HepG2 (cell line): ENCODE measurements around the gene ANKRD10. TPM values are rescaled to one million over a fixed set of nuclear protein-coding genes. Genes with fewer than 3 reads are reported as not detected.

Experiments used
- ATAC-seq: fragments of 200-7000 bp; cut with Tn5 transposase; 3 replicates; pipeline ENCODE4 v1.9.1; 2020; ENCODE audit warnings: mild to moderate bottlenecking, moderate library complexity
- BruUV-seq: library from RNA; stranded (reverse); fragments of 400-500 nt; replicated peaks from 2 replicates; lab custom pipeline; 2021; lab: Mats Ljungman, UMichigan
- CTCF ChIA-PET: fragments of 300-600 bp; formaldehyde crosslinking; extraction: SDS; loops from one replicate; lab custom pipeline; 2021; ENCODE audit warnings: low total read pairs, inconsistent platforms, low intra/inter-chr PET ratio; lab: Yijun Ruan, JAX
- POLR2A ChIA-PET: fragments of 350-600 bp; sonication (Branson Sonifier 250); formaldehyde crosslinking; loops from one replicate; lab custom pipeline; 2020; ENCODE audit warnings: antibody characterized with exemption, inconsistent platforms; lab: Yijun Ruan, JAX
- DNase-seq: peaks from one replicate; pipeline ENCODE4 v3.0.0-alpha.2; 2015; ENCODE audit warnings: low spot score
- FAIRE-seq: peaks from 3 replicates; lab custom pipeline; 2011; peaks lifted over from hg19 to GRCh38; lab: Jason Lieb, UNC
- H2AFZ ChIP-seq: one replicate; pipeline ENCODE4 v1.6.1; 2011; ENCODE audit warnings: low read length, inconsistent platforms
- H3K27ac ChIP-seq: fragments of 300-600 bp; 3 replicates; pipeline ENCODE4 v1.8.0; 2011; ENCODE audit warnings: mixed run types, mild to moderate bottlenecking, mixed read lengths, low read length, inconsistent platforms; ENCODE audit not compliant: insufficient read depth; ENCODE audit errors: extremely low read length
- H3K27me3 ChIP-seq, 2 experiments: fragments of 200-600 bp in 1 of 2; 2 replicates in 1 of 2; 3 replicates in 1 of 2; pipeline versions ENCODE4 v1.6.0 to v1.8.0; 2011; ENCODE audit warnings: low read length in 2 of 2, mild to moderate bottlenecking in 2 of 2, moderate library complexity in 2 of 2, inconsistent platforms in 1 of 2; ENCODE audit not compliant: insufficient read depth in 2 of 2, control insufficient read depth in 1 of 2
- H3K36me3 ChIP-seq, 2 experiments: fragments of 200-600 bp in 1 of 2; replicated peaks in 1 of 2; 2 replicates in 1 of 2; 3 replicates in 1 of 2; pipeline versions ENCODE4 v1.5.1 to v1.8.0; 2011; ENCODE audit warnings: low read length in 2 of 2, inconsistent platforms in 1 of 2; ENCODE audit not compliant: insufficient read depth in 2 of 2, control insufficient read depth in 1 of 2
- H3K4me1 ChIP-seq: 2 replicates; pipeline ENCODE4 v1.5.1; 2012; ENCODE audit warnings: low read length, inconsistent platforms; ENCODE audit not compliant: insufficient read depth
- H3K4me2 ChIP-seq: 2 replicates; pipeline ENCODE4 v1.6.0; 2011; ENCODE audit warnings: low read depth, low read length, inconsistent platforms
- H3K4me3 ChIP-seq, 3 experiments: fragments of 200-600 bp in 1 of 3; sonication (generic), shearing (Covaris generic) in 1 of 3; replicated peaks in 1 of 3; 2 replicates each; pipeline ENCODE4 v1.5.1; 2011 to 2016; ENCODE audit warnings: low read length in 3 of 3, inconsistent platforms in 2 of 3, low read depth in 2 of 3, mild to moderate bottlenecking in 2 of 3, control low read depth in 1 of 3, mixed read lengths in 1 of 3; ENCODE audit not compliant: insufficient read depth in 1 of 3
- H3K79me2 ChIP-seq: one replicate; pipeline ENCODE4 v1.6.1; 2011; ENCODE audit warnings: low read length, inconsistent platforms; ENCODE audit not compliant: insufficient read depth
- H3K9ac ChIP-seq: 2 replicates; pipeline ENCODE4 v1.6.0; 2011; ENCODE audit warnings: mild to moderate bottlenecking, low read depth, low read length, inconsistent platforms; ENCODE audit not compliant: insufficient read depth
- H3K9me3 ChIP-seq: 2 replicates; pipeline ENCODE4 v1.5.1; 2012; ENCODE audit warnings: mild to moderate bottlenecking, low read length
- H4K20me1 ChIP-seq: 2 replicates; pipeline ENCODE4 v1.6.0; 2011; ENCODE audit warnings: inconsistent platforms, mild to moderate bottlenecking, low read length, moderate library complexity; ENCODE audit not compliant: insufficient read depth
- ATM ChIP-seq: fragments of 450-650 bp; IDR thresholded peaks from 2 replicates; pipeline ENCODE4 v1.7.1; 2017; ENCODE audit warnings: mild to moderate bottlenecking, borderline replicate concordance
- CBFB ChIP-seq: sonication (generic); formaldehyde crosslinking; IDR thresholded peaks from 2 replicates; pipeline ENCODE4 v1.4.0; 2020; ENCODE audit warnings: missing genetic modification reagents
- CC2D1A ChIP-seq: sonication (generic); formaldehyde crosslinking; IDR thresholded peaks from 2 replicates; pipeline ENCODE4 v1.8.1; 2023; ENCODE audit warnings: mild to moderate bottlenecking, missing genetic modification reagents
- FUBP1 ChIP-seq: sonication (generic); formaldehyde crosslinking; IDR thresholded peaks from 2 replicates; pipeline ENCODE4 v1.5.1; 2020; ENCODE audit warnings: missing genetic modification reagents, mild to moderate bottlenecking, borderline replicate concordance
- MZF1 ChIP-seq: sonication (generic); formaldehyde crosslinking; IDR thresholded peaks from 2 replicates; pipeline ENCODE4 v1.8.1; 2023; ENCODE audit warnings: mild to moderate bottlenecking, missing genetic modification reagents, borderline replicate concordance
- NFE2L2 ChIP-seq: fragments of 150-350 bp; IDR thresholded peaks from 2 replicates; pipeline ENCODE4 v1.6.1; 2014; ENCODE audit warnings: low read length
- NFYC ChIP-seq: IDR thresholded peaks from 2 replicates; pipeline ENCODE4 v1.6.1; 2016; ENCODE audit warnings: missing genetic modification reagents, missing compliant biosample characterization
- NR1H2 ChIP-seq: sonication (generic); formaldehyde crosslinking; IDR thresholded peaks from 2 replicates; pipeline ENCODE4 v1.8.1; 2022; ENCODE audit warnings: low read depth, missing genetic modification reagents, borderline replicate concordance
- PRMT3 ChIP-seq: sonication (generic); formaldehyde crosslinking; IDR thresholded peaks from 2 replicates; pipeline ENCODE4 v1.8.1; 2022; ENCODE audit warnings: low read depth, mild to moderate bottlenecking, moderate library complexity, missing genetic modification reagents, borderline replicate concordance
- SNAI1 ChIP-seq: sonication (generic); formaldehyde crosslinking; IDR thresholded peaks from 2 replicates; pipeline ENCODE4 v1.5.0; 2020; ENCODE audit warnings: mild to moderate bottlenecking, missing genetic modification reagents, borderline replicate concordance
- TCF7 ChIP-seq: sonication (generic); IDR thresholded peaks from 2 replicates; pipeline ENCODE4 v1.6.1; 2016; ENCODE audit warnings: antibody characterized with exemption, low read depth
- ZBTB10 ChIP-seq: sonication (generic); formaldehyde crosslinking; IDR thresholded peaks from 2 replicates; pipeline ENCODE4 v1.4.0; 2020; ENCODE audit warnings: missing genetic modification reagents, borderline replicate concordance
- ZBTB34 ChIP-seq: sonication (generic); formaldehyde crosslinking; IDR thresholded peaks from 2 replicates; pipeline ENCODE4 v1.8.0; 2022; ENCODE audit warnings: mild to moderate bottlenecking, missing genetic modification reagents
- ZFP41 ChIP-seq: sonication (generic); formaldehyde crosslinking; IDR thresholded peaks from 2 replicates; pipeline ENCODE4 v1.4.0; 2020; ENCODE audit warnings: mild to moderate bottlenecking, missing genetic modification reagents, borderline replicate concordance
- ZMYM2 ChIP-seq: sonication (generic); formaldehyde crosslinking; IDR thresholded peaks from 2 replicates; pipeline ENCODE4 v1.8.0; 2022; ENCODE audit warnings: mild to moderate bottlenecking, missing genetic modification reagents
- ZNF564 ChIP-seq: sonication (generic); formaldehyde crosslinking; IDR thresholded peaks from 2 replicates; pipeline ENCODE4 v1.8.1; 2023; ENCODE audit warnings: mild to moderate bottlenecking, missing genetic modification reagents
- ZNF614 ChIP-seq: IDR thresholded peaks from 2 replicates; pipeline ENCODE4 v1.6.1; 2018; ENCODE audit warnings: missing biosample characterization, missing genetic modification reagents, inconsistent platforms, borderline replicate concordance
- ZNF709 ChIP-seq: sonication (generic); formaldehyde crosslinking; IDR thresholded peaks from 2 replicates; pipeline ENCODE4 v1.5.0; 2020; ENCODE audit warnings: mild to moderate bottlenecking, missing genetic modification reagents
- ZNF772 ChIP-seq: sonication (generic); formaldehyde crosslinking; IDR thresholded peaks from 2 replicates; pipeline ENCODE4 v1.5.0; 2020; ENCODE audit warnings: mild to moderate bottlenecking, missing genetic modification reagents
- ZSCAN25 ChIP-seq: sonication (generic); formaldehyde crosslinking; IDR thresholded peaks from 2 replicates; pipeline ENCODE4 v1.8.0; 2022; ENCODE audit warnings: mild to moderate bottlenecking, missing genetic modification reagents
- WGBS: methylation state at CpG from one replicate; pipeline ENCODE4 v1.1.6; 2017; ENCODE audit warnings: low lambda C conversion rate; 5-methylcytosine and 5-hydroxymethylcytosine counted together
- in situ Hi-C: cut with HindIII; loops from 2 replicates; pipeline ENCODE4 v1.10.0; 2017; ENCODE audit warnings: low pct_unique_long_range_greater_than_20kb; ENCODE audit not compliant: extremely low pct_ligation_motif_present
- intact Hi-C: fragments of 100-400 bp; cut with micrococcal nuclease; formaldehyde crosslinking; loops from one replicate; pipeline ENCODE4 v1.10.0; 2022; ENCODE audit not compliant: unreplicated experiment
- polyA plus RNA-seq, 8 experiments: library from polyadenylated mRNA; depleted of rRNA in 3 of 8; stranded (reverse) in 7 of 8; unstranded in 1 of 8; fragments of >200 nt; fragmentation: Illumina TruSeq in 4 of 8; extraction: Trizol in 4 of 8; gene quantifications; 2 replicates each; pipeline versions ENCODE4 v1.2.1 to v1.2.3, GENCODE V29; 2011 to 2016; ENCODE audit warnings: low read depth in 4 of 8, missing spikeins in 1 of 8, mixed read lengths in 1 of 8; ENCODE audit not compliant: insufficient read depth in 1 of 8
- total RNA-seq, 5 experiments: library from RNA; depleted of rRNA; stranded (reverse); fragments of >200 nt; fragmentation: Illumina TruSeq; extraction: Trizol; gene quantifications; 2 replicates each; pipeline ENCODE4 v1.2.3, GENCODE V29; 2016; ENCODE audit warnings: low read depth in 1 of 5

Gene ANKRD10
- total and polyA plus RNA-seq, 2 of the 13 experiments (the other 11 are each of a cell fraction or from before 2014, with no cell fraction given), result 108 to 115 TPM

GRCh38 chr13:110875241-110875640 is 39.6 kb downstream of the ANKRD10 start:
- no peaks in the 10 kb centered on the region for H3K79me2 ChIP-seq
- BruUV-seq, result no TSS peak
- FAIRE-seq (no peak), DNase-seq (no peak), ATAC-seq (no peak)
- WGBS, result 54% methylated on average over 8 of the region's 8 CpGs
- intact Hi-C loops (no loop called here), in situ Hi-C loops (no loop called here)
- peak overlapping the region; percentile 60; the same call in 1 of the 2 replicates for H3K9ac ChIP-seq
- H4K20me1 ChIP-seq, result no peaks in the 10 kb centered on the region
- ChIA-PET POLR2A (interaction anchor here (1.0 to 1.6 kb wide), 2 partner anchors 37 to 40 kb away, joined by 3 read pairs; partner anchors contain the start of gene ANKRD10), CTCF (no interaction called here)
- H3K9me3 ChIP-seq, result no peaks in the 10 kb centered on the region
- peak overlapping the region; percentile 87 for H3K4me2 ChIP-seq
- H3K27ac ChIP-seq, result no peak overlapping the region
- H3K27me3 ChIP-seq, result peaks cover 0 to 16% of the 10 kb centered on the region in 2 experiments; a peak in 1 of 5 replicates
- H3K4me3 ChIP-seq, result peak overlapping the region; percentile 45 to 61 (median 60); a peak in 5 of 6 replicates
- H3K36me3 ChIP-seq, result no peaks in the 10 kb centered on the region; a peak in 1 of 5 replicates
- TF ChIP-seq FUBP1 (no peak), TCF7 (no peak), SNAI1 (no peak), CBFB (no peak), PRMT3 (CRISPR knock-in tag) (no peak), MZF1 (CRISPR knock-in tag) (no peak), ZNF772 (CRISPR knock-in tag) (no peak), NFE2L2 (no peak), NR1H2 (CRISPR knock-in tag) (no peak), ZNF614 (CRISPR knock-in tag) (no peak), ZSCAN25 (CRISPR knock-in tag) (no peak), ATM (no peak), ZFP41 (CRISPR knock-in tag) (no peak), ZBTB10 (CRISPR knock-in tag) (no peak), NFYC (no peak), ZMYM2 (CRISPR knock-in tag) (no peak), ZNF564 (CRISPR knock-in tag) (no peak), ZNF709 (CRISPR knock-in tag) (no peak), CC2D1A (CRISPR knock-in tag) (no peak), ZBTB34 (CRISPR knock-in tag) (no peak)
- H3K4me1 ChIP-seq, result peaks cover 44% of the 10 kb centered on the region
- H2AFZ ChIP-seq, result peak overlapping the region; percentile 87
